ENCODE measurements around the gene CLIC4.

CLIC4 gene

GRCh38 chr1:24867084-24867870 lies 122.0 kb downstream of the CLIC4 start:
- Histone ChIP-seq H3K4me1 (ENCODE audit: control insufficient read depth, insufficient read depth, low read length) (peaks cover 10% of the 10 kb centered on the region), H3K27me3 (replicated peaks; ENCODE audit: control insufficient read depth, insufficient read depth, low read length) (peaks cover 17% of the 10 kb centered on the region), H3K4me3 (ENCODE audit: low read length) (no peak overlapping the region), H3K36me3 (ENCODE audit: control insufficient read depth, insufficient read depth, low read length, severe bottlenecking) (no peaks in the 10 kb centered on the region), H3K9ac (ENCODE audit: low read length) (no peak overlapping the region), H3K9me3 (ENCODE audit: control insufficient read depth, low read length) (no peaks in the 10 kb centered on the region)
- DNase-seq (ENCODE audit: low read depth) = no peak

- H3K4me3 ChIP-seq (ENCODE audit: low read length) = no peak overlapping the region
- DNase-seq (ENCODE audit: low read depth) = no peak
- peaks cover 10% of the 10 kb centered on the region for H3K4me1 ChIP-seq (ENCODE audit: control insufficient read depth, insufficient read depth, low read length)
- peaks cover 17% of the 10 kb centered on the region for H3K27me3 ChIP-seq (replicated peaks; ENCODE audit: control insufficient read depth, insufficient read depth, low read length)
- no peak overlapping the region for H3K9ac ChIP-seq (ENCODE audit: low read length)
- H3K9me3 ChIP-seq (ENCODE audit: control insufficient read depth, low read length) = no peaks in the 10 kb centered on the region
- H3K36me3 ChIP-seq (ENCODE audit: control insufficient read depth, insufficient read depth, low read length, severe bottlenecking) = no peaks in the 10 kb centered on the region
These were observed 123.0 kb downstream of the CLIC4 start for GRCh38 chr1:24868016-24868875.

- Histone ChIP-seq H3K36me3 (ENCODE audit: control insufficient read depth, insufficient read depth, low read length, severe bottlenecking) (no peaks in the 10 kb centered on the region), H3K4me1 (ENCODE audit: control insufficient read depth, insufficient read depth, low read length) (peaks cover 10% of the 10 kb centered on the region), H3K4me3 (ENCODE audit: low read length) (no peak overlapping the region), H3K9ac (ENCODE audit: low read length) (no peak overlapping the region), H3K9me3 (ENCODE audit: control insufficient read depth, low read length) (no peaks in the 10 kb centered on the region), H3K27me3 (replicated peaks; ENCODE audit: control insufficient read depth, insufficient read depth, low read length) (peaks cover 17% of the 10 kb centered on the region)
- DNase-seq (ENCODE audit: low read depth) = no peak
These were observed 125.4 kb downstream of the CLIC4 start for GRCh38 chr1:24870551-24871195.

GRCh38 chr1:24871306-24871901 lies 126.2 kb downstream of the CLIC4 start:
- Histone ChIP-seq H3K36me3 (ENCODE audit: control insufficient read depth, insufficient read depth, low read length, severe bottlenecking) (no peaks in the 10 kb centered on the region), H3K4me3 (ENCODE audit: low read length) (no peak overlapping the region), H3K4me1 (ENCODE audit: control insufficient read depth, insufficient read depth, low read length) (peaks cover 7% of the 10 kb centered on the region), H3K9ac (ENCODE audit: low read length) (no peak overlapping the region), H3K9me3 (ENCODE audit: control insufficient read depth, low read length) (no peaks in the 10 kb centered on the region), H3K27me3 (replicated peaks; ENCODE audit: control insufficient read depth, insufficient read depth, low read length) (peaks cover 17% of the 10 kb centered on the region)
- no peak for DNase-seq (ENCODE audit: low read depth)

GRCh38 chr1:24872061-24872850 lies 127.0 kb downstream of the CLIC4 start:
- no peak overlapping the region for H3K4me3 ChIP-seq (ENCODE audit: low read length)
- peaks cover 11% of the 10 kb centered on the region for H3K27me3 ChIP-seq (replicated peaks; ENCODE audit: control insufficient read depth, insufficient read depth, low read length)
- H3K9me3 ChIP-seq (ENCODE audit: control insufficient read depth, low read length) = no peaks in the 10 kb centered on the region
- H3K4me1 ChIP-seq (ENCODE audit: control insufficient read depth, insufficient read depth, low read length) = no peaks in the 10 kb centered on the region
- DNase-seq (ENCODE audit: low read depth) = no peak
- no peaks in the 10 kb centered on the region for H3K36me3 ChIP-seq (ENCODE audit: control insufficient read depth, insufficient read depth, low read length, severe bottlenecking)
- H3K9ac ChIP-seq (ENCODE audit: low read length) = no peak overlapping the region

- no peaks in the 10 kb centered on the region for H3K36me3 ChIP-seq (ENCODE audit: control insufficient read depth, insufficient read depth, low read length, severe bottlenecking)
- H3K9me3 ChIP-seq (ENCODE audit: control insufficient read depth, low read length) = no peaks in the 10 kb centered on the region
- no peak overlapping the region for H3K9ac ChIP-seq (ENCODE audit: low read length)
- H3K4me3 ChIP-seq (ENCODE audit: low read length) = no peak overlapping the region
- DNase-seq (ENCODE audit: low read depth) = no peak
- H3K4me1 ChIP-seq (ENCODE audit: control insufficient read depth, insufficient read depth, low read length) = no peaks in the 10 kb centered on the region
- peaks cover 2% of the 10 kb centered on the region for H3K27me3 ChIP-seq (replicated peaks; ENCODE audit: control insufficient read depth, insufficient read depth, low read length)
These were observed 127.9 kb downstream of the CLIC4 start for GRCh38 chr1:24873148-24873547.

GRCh38 chr1:24874056-24874455 lies 128.8 kb downstream of the CLIC4 start:
- DNase-seq (ENCODE audit: low read depth) = no peak
- no peaks in the 10 kb centered on the region for H3K9me3 ChIP-seq (ENCODE audit: control insufficient read depth, low read length)
- H3K9ac ChIP-seq (ENCODE audit: low read length) = no peak overlapping the region
- no peak overlapping the region for H3K4me3 ChIP-seq (ENCODE audit: low read length)
- H3K36me3 ChIP-seq (ENCODE audit: control insufficient read depth, insufficient read depth, low read length, severe bottlenecking) = no peaks in the 10 kb centered on the region
- peaks cover 6% of the 10 kb centered on the region for H3K4me1 ChIP-seq (ENCODE audit: control insufficient read depth, insufficient read depth, low read length)
- H3K27me3 ChIP-seq (replicated peaks; ENCODE audit: control insufficient read depth, insufficient read depth, low read length) = peaks cover 2% of the 10 kb centered on the region

GRCh38 chr1:24874611-24875234 lies 129.5 kb downstream of the CLIC4 start:
- peaks cover 2% of the 10 kb centered on the region for H3K27me3 ChIP-seq (replicated peaks; ENCODE audit: control insufficient read depth, insufficient read depth, low read length)
- peaks cover 10% of the 10 kb centered on the region for H3K4me1 ChIP-seq (ENCODE audit: control insufficient read depth, insufficient read depth, low read length)
- no peak overlapping the region for H3K9ac ChIP-seq (ENCODE audit: low read length)
- no peak overlapping the region for H3K4me3 ChIP-seq (ENCODE audit: low read length)
- H3K36me3 ChIP-seq (ENCODE audit: control insufficient read depth, insufficient read depth, low read length, severe bottlenecking) = no peaks in the 10 kb centered on the region
- DNase-seq (ENCODE audit: low read depth) = no peak
- no peaks in the 10 kb centered on the region for H3K9me3 ChIP-seq (ENCODE audit: control insufficient read depth, low read length)

- no peak for DNase-seq (ENCODE audit: low read depth)
- H3K27me3 ChIP-seq (replicated peaks; ENCODE audit: control insufficient read depth, insufficient read depth, low read length) = peaks cover 2% of the 10 kb centered on the region
- peaks cover 10% of the 10 kb centered on the region for H3K4me1 ChIP-seq (ENCODE audit: control insufficient read depth, insufficient read depth, low read length)
- no peaks in the 10 kb centered on the region for H3K36me3 ChIP-seq (ENCODE audit: control insufficient read depth, insufficient read depth, low read length, severe bottlenecking)
- H3K4me3 ChIP-seq (ENCODE audit: low read length) = no peak overlapping the region
- H3K9me3 ChIP-seq (ENCODE audit: control insufficient read depth, low read length) = no peaks in the 10 kb centered on the region
- H3K9ac ChIP-seq (ENCODE audit: low read length) = no peak overlapping the region
These were observed 130.0 kb downstream of the CLIC4 start for GRCh38 chr1:24875257-24875656.

- Histone ChIP-seq H3K4me1 (ENCODE audit: control insufficient read depth, insufficient read depth, low read length) (peaks cover 10% of the 10 kb centered on the region), H3K9me3 (ENCODE audit: control insufficient read depth, low read length) (peaks cover 5% of the 10 kb centered on the region), H3K36me3 (ENCODE audit: control insufficient read depth, insufficient read depth, low read length, severe bottlenecking) (no peaks in the 10 kb centered on the region), H3K4me3 (ENCODE audit: low read length) (no peak overlapping the region), H3K9ac (ENCODE audit: low read length) (no peak overlapping the region), H3K27me3 (replicated peaks; ENCODE audit: control insufficient read depth, insufficient read depth, low read length) (peaks cover 2% of the 10 kb centered on the region)
- no peak for DNase-seq (ENCODE audit: low read depth)
These were observed 130.8 kb downstream of the CLIC4 start for GRCh38 chr1:24875991-24876506.

Data from adipocyte (in vitro differentiated cells).